Retinal pigment epithelial cell (primary cell): Measurements from ENCODE around the gene ELL2.

Source experiments
- DNase-seq: peaks from one replicate; pipeline ENCODE4 v3.0.0-alpha.2; 2010; ENCODE audit warnings: low read depth
- H3K4me3 ChIP-seq: 2 replicates; pipeline ENCODE4 v1.5.1; 2011; ENCODE audit warnings: mild to moderate bottlenecking, low read length, control low read depth, moderate library complexity
- CTCF ChIP-seq: conservative IDR thresholded peaks from 2 replicates; pipeline ENCODE4 v1.5.1; 2011; ENCODE audit warnings: low read depth, low read length, control low read depth, inconsistent platforms

ELL2 gene

GRCh38 chr5:95969651-95970358, 8.2 kb upstream of the ELL2 start:
- H3K4me3 ChIP-seq: no peak overlapping the region
- no peak for TF ChIP-seq CTCF
- DNase-seq: no peak

- TF ChIP-seq CTCF: no peak
- H3K4me3 ChIP-seq: no peak overlapping the region
- DNase-seq: no peak
Measured at GRCh38 chr5:95969055-95969454, 7.4 kb upstream of the ELL2 start.

- no peak for DNase-seq
- no peak for TF ChIP-seq CTCF
- no peak overlapping the region for H3K4me3 ChIP-seq
Measured at GRCh38 chr5:95967236-95967635, 5.6 kb upstream of the ELL2 start.

GRCh38 chr5:95966005-95966404, 4.4 kb upstream of the ELL2 start:
- DNase-seq: no peak
- TF ChIP-seq CTCF: no peak
- no peak overlapping the region for H3K4me3 ChIP-seq

GRCh38 chr5:95963650-95964410, 2.2 kb upstream of the ELL2 start:
- no peak for DNase-seq
- H3K4me3 ChIP-seq: no peak overlapping the region
- no peak for TF ChIP-seq CTCF

GRCh38 chr5:95962785-95963184, 1.1 kb upstream of the ELL2 start:
- TF ChIP-seq CTCF: no peak
- DNase-seq: no peak
- H3K4me3 ChIP-seq: no peak overlapping the region

GRCh38 chr5:95962475-95962773, 773 bp upstream of the ELL2 start:
- H3K4me3 ChIP-seq: peak overlapping the region; percentile 97
- no peak for DNase-seq
- TF ChIP-seq CTCF: no peak
